GM19239 (cell line): ENCODE results near the gene SLC11A1.

ENCODE experiments used
- DNase-seq: peaks from one replicate; pipeline ENCODE4 v3.0.0; 2011; ENCODE audit warnings: low spot score; ENCODE audit not compliant: insufficient read length
- FAIRE-seq: peaks from 2 replicates; lab custom pipeline; 2011; peaks lifted over from hg19 to GRCh38; lab: Jason Lieb, UNC

SLC11A1 gene, protein sequence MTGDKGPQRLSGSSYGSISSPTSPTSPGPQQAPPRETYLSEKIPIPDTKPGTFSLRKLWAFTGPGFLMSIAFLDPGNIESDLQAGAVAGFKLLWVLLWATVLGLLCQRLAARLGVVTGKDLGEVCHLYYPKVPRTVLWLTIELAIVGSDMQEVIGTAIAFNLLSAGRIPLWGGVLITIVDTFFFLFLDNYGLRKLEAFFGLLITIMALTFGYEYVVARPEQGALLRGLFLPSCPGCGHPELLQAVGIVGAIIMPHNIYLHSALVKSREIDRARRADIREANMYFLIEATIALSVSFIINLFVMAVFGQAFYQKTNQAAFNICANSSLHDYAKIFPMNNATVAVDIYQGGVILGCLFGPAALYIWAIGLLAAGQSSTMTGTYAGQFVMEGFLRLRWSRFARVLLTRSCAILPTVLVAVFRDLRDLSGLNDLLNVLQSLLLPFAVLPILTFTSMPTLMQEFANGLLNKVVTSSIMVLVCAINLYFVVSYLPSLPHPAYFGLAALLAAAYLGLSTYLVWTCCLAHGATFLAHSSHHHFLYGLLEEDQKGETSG

GRCh38 chr2:218381916-218382366 lies at the start of gene SLC11A1:
Gene SLC11A1, plus strand, starts transcription at chr2:218382273. Its CDS starts 96 bp downstream, at chr2:218382369.
- no peak for DNase-seq
- no peak for FAIRE-seq

DNA sequence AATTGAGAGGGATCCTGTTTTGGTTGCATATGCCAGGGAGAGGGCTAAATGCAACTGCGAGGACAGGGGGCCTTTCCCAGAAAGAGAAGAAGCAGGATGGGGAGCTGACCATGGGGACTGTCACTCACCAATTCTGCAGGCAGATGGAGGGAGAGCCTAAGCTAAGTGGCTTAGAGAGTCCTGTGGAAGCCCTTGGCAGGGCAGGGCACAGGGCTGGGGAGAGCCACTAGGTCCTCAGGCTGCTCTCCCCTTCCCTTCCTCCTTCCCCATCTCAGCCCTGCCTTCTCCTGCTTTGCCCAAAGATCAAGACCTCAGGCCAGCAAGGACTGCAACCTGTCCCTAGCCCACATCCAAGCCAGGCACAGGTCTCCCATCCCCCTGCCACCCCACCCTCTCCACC lies 49.8 kb upstream of the SLC11A1 start:
- no peak for FAIRE-seq
- no peak for DNase-seq

DNA sequence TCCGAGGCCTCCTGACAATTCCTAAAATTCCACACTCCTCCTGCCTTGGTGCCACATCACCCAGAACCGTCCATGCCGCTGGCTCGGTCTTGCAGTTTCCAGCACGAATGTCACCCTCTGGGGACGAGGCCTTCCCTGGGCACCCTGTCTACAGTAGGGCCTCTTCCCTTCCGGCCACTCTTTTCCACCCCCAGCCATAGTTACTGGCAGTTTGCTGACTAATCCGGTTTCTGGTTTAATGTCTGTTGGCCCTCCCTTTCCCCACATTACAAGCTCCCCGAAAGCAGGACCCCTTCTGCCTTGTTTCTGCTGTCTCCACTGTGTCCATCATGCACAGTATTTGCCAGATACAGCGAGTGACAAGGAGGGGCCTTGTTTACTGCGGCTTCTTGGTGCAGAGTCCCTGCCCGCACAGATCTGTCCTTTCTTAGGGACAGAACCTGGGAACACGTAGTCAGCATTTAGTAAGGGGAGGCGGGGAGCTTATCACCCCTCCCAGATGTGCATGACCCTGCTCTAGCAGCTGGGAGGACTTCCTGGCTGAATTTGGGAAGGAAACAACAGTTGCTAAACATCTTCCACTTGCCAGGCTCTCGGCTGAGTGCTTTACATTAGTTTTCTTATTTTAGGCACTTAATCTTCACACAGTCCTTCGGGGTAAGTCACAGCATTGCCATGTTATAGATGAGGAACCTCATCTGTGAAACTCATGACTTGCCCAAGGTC lies 49.0 kb upstream of the SLC11A1 start:
- peak; percentile 76 for FAIRE-seq
- no peak for DNase-seq

GRCh38 chr2:218334531-218334930 lies 47.5 kb upstream of the SLC11A1 start:
- DNase-seq: no peak
- FAIRE-seq: peak; percentile 56

GRCh38 chr2:218340656-218341055 lies 41.4 kb upstream of the SLC11A1 start:
- FAIRE-seq: no peak
- no peak for DNase-seq

GRCh38 chr2:218341381-218341780 lies 40.7 kb upstream of the SLC11A1 start:
- DNase-seq (no peak), FAIRE-seq (no peak)

DNA sequence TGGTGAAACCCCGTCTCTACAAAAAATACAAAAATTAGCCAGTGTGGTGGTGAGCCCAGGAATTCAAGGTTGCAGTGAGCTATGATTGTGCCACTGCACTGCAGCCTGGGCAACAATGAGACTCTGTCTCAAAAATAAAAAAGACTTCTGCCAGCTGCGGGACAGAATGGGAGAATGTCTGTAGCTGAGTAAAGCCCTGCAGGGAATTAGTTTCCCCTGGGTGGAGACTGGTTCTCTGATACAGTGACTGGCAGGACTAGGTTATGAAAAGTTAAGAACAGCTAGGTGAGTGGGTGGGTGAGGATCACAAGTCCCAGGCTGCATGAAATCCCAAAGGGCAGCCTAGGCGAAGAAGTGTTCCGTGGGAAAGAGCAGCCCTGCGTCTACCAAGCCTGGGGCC lies 39.2 kb upstream of the SLC11A1 start:
- FAIRE-seq (no peak), DNase-seq (no peak)

DNA sequence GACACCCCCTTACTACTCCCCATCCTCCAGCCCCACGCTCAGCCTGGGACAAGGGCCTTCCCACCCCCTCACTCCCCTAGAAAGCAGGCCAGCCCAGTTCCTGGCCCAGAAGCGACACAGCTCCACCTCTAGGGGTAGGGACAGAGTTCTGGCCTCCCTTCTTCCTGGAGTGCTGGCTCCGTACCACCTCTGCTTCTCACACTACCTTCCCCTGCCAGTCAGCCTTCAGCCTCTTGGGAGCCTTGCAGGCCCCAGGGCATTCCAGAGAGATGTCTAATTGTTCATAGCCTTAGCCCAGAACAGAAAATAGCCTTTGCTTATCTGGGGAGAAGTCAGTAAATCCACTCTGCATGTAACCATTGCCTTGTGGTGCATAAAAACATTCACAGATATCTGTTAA lies 38.5 kb upstream of the SLC11A1 start:
- DNase-seq: no peak
- FAIRE-seq: no peak

DNA sequence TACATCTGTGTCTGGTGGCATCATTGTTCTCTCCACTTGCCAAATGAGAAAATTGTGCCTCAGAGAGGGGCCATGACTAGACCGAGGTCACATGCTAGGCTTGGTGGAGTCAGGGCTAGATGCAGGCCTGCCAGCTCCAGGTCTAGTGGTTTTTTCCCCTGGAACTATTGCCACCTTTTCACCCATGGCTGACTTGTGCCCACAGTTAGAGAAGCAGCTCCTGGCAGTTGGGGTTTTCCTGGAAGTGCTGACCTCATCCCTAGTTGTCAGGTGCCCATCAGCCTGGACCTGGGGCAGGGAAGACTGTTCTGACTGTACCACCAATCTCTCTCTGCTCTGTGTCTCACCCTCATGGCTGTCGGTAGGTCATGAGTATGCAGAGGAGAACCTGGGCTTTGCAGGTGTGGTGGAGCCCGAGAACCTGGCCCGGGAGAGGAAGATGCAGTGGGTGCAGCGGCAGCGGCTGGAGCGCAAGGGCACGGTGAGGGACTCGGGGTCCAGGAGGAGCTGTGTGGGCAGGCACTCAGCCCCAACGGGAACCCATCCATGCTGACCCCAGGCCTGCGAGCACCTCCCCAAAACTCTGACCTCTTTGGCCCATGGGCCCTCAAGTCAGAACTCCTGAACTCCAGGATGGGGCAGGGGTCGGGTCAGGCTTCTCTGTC lies 37.9 kb upstream of the SLC11A1 start:
- no peak for DNase-seq

GRCh38 chr2:218344755-218345417 lies 37.2 kb upstream of the SLC11A1 start:
- DNase-seq (no peak), FAIRE-seq (no peak)

More for the DNA sequence above, 37.9 kb upstream of the SLC11A1 start:
- no peak for FAIRE-seq

GRCh38 chr2:218345491-218346236 lies 36.4 kb upstream of the SLC11A1 start:
- FAIRE-seq (no peak), DNase-seq (no peak)

DNA sequence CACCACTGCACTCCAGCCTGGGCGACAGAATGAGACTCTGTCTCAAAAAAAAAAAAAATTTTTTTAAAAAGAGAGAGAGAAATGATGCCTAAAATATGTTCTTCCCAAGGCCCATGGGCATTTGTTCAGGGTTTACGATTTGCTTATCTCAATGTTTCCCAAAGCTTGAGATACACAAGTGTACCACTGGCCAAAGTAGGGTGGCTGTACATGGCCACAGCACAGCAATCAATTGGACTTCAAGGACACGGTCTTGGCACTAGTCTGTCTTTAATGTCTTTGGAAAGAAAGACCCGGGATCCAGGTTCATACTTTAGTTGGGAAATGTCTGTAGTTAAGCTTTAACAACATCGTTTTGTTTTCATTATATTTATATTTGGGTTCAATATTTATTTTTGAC lies 34.9 kb upstream of the SLC11A1 start:
- FAIRE-seq (no peak), DNase-seq (no peak)

GRCh38 chr2:218354045-218354444 lies 28.0 kb upstream of the SLC11A1 start:
- DNase-seq (no peak), FAIRE-seq (no peak)

- DNase-seq (no peak), FAIRE-seq (no peak)
Measured at GRCh38 chr2:218354850-218355443, 27.1 kb upstream of the SLC11A1 start.

DNA sequence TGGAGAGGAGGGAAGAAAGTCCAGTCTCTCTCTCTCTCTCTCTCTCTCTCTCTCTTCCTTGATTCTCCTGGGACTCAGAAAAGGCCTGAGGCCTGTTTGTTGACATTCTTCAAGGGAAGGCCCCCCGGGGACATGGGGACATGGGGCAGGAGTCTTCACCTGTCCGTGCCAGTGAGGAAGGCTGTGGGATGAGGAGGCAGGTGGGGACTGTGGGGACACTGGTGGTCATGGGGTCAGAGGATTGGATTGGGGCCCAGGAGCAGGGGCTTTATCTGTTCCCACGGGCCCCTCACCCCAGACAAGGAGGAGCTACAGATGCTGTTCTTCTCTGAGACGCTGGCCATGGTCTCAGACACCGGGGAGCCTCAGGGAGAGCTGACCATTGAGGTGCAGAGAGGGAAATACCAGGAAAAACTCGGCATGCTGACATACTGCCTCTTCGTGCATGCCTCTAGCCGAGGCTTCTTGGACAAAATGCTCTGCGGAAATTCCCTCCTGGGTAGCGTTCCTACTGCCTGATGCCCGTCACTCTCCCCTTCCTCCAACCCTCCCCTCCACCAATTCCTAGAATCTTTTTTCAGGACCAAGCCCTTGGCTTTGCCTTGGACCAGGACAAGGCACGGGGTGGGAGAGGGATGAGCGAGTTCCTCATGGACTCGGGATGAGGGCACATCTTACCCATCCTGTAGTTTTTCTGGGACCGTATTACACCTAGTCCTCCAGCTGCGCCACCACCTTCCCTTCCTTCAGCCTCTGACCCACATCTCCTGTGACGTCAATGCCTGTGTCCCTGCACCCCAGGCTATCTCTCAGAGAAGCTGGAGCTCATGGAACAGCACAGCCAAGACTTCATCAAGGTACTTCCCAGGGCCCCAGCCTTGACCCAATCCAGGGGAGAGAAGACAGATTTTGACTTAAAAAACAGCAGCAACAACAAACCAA lies 24.6 kb upstream of the SLC11A1 start:
- DNase-seq (no peak), FAIRE-seq (no peak)

- FAIRE-seq (no peak), DNase-seq (no peak)
Measured at GRCh38 chr2:218360453-218360852, 21.6 kb upstream of the SLC11A1 start.

DNA sequence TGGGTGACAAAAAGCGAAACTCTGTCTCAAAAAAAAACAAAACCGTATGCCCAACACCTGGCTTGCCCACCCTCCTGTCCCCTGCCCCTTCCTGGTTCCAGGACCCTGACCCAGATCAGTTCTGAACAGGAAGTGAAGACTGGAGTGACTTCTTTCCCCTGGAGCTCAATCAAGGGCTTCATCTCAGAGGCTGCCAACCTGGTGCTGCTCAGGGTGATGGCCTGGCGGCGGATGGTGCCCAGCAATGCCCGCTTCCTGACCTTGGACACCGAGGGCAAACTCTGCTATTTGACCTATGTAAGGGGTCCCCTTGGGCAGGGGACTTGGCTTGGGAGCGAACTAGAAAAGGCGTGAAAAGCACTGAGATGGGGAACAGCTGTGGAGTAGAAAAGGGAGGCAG lies 19.5 kb upstream of the SLC11A1 start:
- no peak for FAIRE-seq
- DNase-seq: no peak

- DNase-seq: no peak
- FAIRE-seq: no peak
Measured at GRCh38 chr2:218363736-218364135, 18.3 kb upstream of the SLC11A1 start.
